Erythroblast (primary cell): ENCODE results near the gene MFSD12.

Experiments used
- GATA1 ChIP-seq: IDR thresholded peaks from 2 replicates; pipeline ENCODE4 v1.6.1; 2011; ENCODE audit warnings: low read depth, mild to moderate bottlenecking, control low read depth, low read length, moderate library complexity
- POLR2A ChIP-seq: IDR thresholded peaks from 2 replicates; pipeline ENCODE4 v1.6.1; 2011; ENCODE audit warnings: mild to moderate bottlenecking, low read length

- TF ChIP-seq POLR2A = no peak
- no peak for TF ChIP-seq GATA1
These were observed 59.4 kb downstream of the MFSD12 start for GRCh38 chr19:3497757-3498520.
